Mesenchymal stem cell (in vitro differentiated cells and primary cell): ENCODE results near the gene ARHGEF16.

ENCODE experiments used
- DNase-seq: peaks from one replicate; pipeline ENCODE4 v3.0.0-alpha.2; 2013
- H2AFZ ChIP-seq: one replicate; pipeline ENCODE4 v1.6.1; 2013; ENCODE audit warnings: low read depth, mild to moderate bottlenecking, control low read depth, inconsistent platforms, low read length, moderate library complexity
- H2AK5ac ChIP-seq: 2 replicates; pipeline ENCODE4 v1.6.1; 2013; ENCODE audit warnings: low read length, moderate library complexity, mild to moderate bottlenecking, inconsistent platforms; ENCODE audit not compliant: severe bottlenecking
- H2BK120ac ChIP-seq: one replicate; pipeline ENCODE4 v1.6.1; 2013; ENCODE audit warnings: low read depth, mild to moderate bottlenecking, inconsistent platforms, low read length, moderate library complexity
- H2BK12ac ChIP-seq, 2 experiments: one replicate each; pipeline ENCODE4 v1.6.1; 2013; ENCODE audit warnings: inconsistent platforms in 2 of 2, low read length in 2 of 2, mild to moderate bottlenecking in 2 of 2, moderate library complexity in 2 of 2, control low read depth in 1 of 2
- H2BK15ac ChIP-seq: one replicate; pipeline ENCODE4 v1.6.1; 2013; ENCODE audit warnings: mild to moderate bottlenecking, low read depth, inconsistent platforms; ENCODE audit not compliant: poor library complexity, severe bottlenecking
- H2BK5ac ChIP-seq: 2 replicates; pipeline ENCODE4 v1.6.1; 2013; ENCODE audit warnings: low read depth, mild to moderate bottlenecking, low read length, control low read depth, inconsistent platforms; ENCODE audit not compliant: poor library complexity, severe bottlenecking
- H3K14ac ChIP-seq, 2 experiments: one replicate each; pipeline ENCODE4 v1.6.1; 2013; ENCODE audit warnings: inconsistent platforms in 2 of 2, low read length in 2 of 2, control low read depth in 1 of 2, mild to moderate bottlenecking in 1 of 2, moderate library complexity in 1 of 2
- H3K18ac ChIP-seq, 2 experiments: one replicate each; pipeline ENCODE4 v1.6.1; 2013; ENCODE audit warnings: inconsistent platforms in 2 of 2, low read length in 2 of 2, control low read depth in 1 of 2, low read depth in 1 of 2, mild to moderate bottlenecking in 1 of 2
- H3K23ac ChIP-seq, 2 experiments: one replicate each; pipeline ENCODE4 v1.6.1; 2013; ENCODE audit warnings: inconsistent platforms in 2 of 2, low read length in 2 of 2, mild to moderate bottlenecking in 2 of 2, moderate library complexity in 2 of 2, control low read depth in 1 of 2
- H3K27ac ChIP-seq: 2 replicates; pipeline ENCODE4 v1.5.1; 2013; ENCODE audit warnings: mild to moderate bottlenecking, moderate library complexity, low read length, control low read depth, inconsistent platforms; ENCODE audit not compliant: poor library complexity, severe bottlenecking
- H3K27me3 ChIP-seq, 2 experiments: 2 replicates each; pipeline versions ENCODE4 v1.6.1 to v1.7.0; 2013; ENCODE audit warnings: low read length in 2 of 2, mild to moderate bottlenecking in 2 of 2, moderate library complexity in 2 of 2, control low read depth in 1 of 2, inconsistent platforms in 1 of 2; ENCODE audit not compliant: control insufficient read depth in 1 of 2, insufficient read depth in 1 of 2
- H3K36me3 ChIP-seq, 2 experiments: 2 replicates each; pipeline versions ENCODE4 v1.6.1 to v1.7.0; 2013; ENCODE audit warnings: low read length in 2 of 2, control low read depth in 1 of 2, inconsistent platforms in 1 of 2, low read depth in 1 of 2, mild to moderate bottlenecking in 1 of 2; ENCODE audit not compliant: insufficient read depth in 2 of 2, control insufficient read depth in 1 of 2
- H3K4ac ChIP-seq, 2 experiments: one replicate each; pipeline ENCODE4 v1.6.1; 2013; ENCODE audit warnings: inconsistent platforms in 2 of 2, low read length in 2 of 2, mild to moderate bottlenecking in 2 of 2, moderate library complexity in 2 of 2, control low read depth in 1 of 2, low read depth in 1 of 2
- H3K4me1 ChIP-seq: 2 replicates; pipeline ENCODE4 v1.6.1; 2013; ENCODE audit warnings: low read depth, low read length, control low read depth; ENCODE audit not compliant: control insufficient read depth, insufficient read depth
- H3K4me2 ChIP-seq: 2 replicates; pipeline ENCODE4 v1.6.1; 2013; ENCODE audit warnings: low read length, mild to moderate bottlenecking, inconsistent platforms; ENCODE audit not compliant: poor library complexity, severe bottlenecking
- H3K4me3 ChIP-seq, 2 experiments: 2 replicates each; pipeline versions ENCODE4 v1.5.1 to v1.7.0; 2013; ENCODE audit warnings: low read length in 2 of 2, mild to moderate bottlenecking in 2 of 2, control low read depth in 1 of 2, low read depth in 1 of 2; ENCODE audit not compliant: insufficient read depth in 1 of 2
- H3K79me1 ChIP-seq: replicated peaks from 2 replicates; pipeline ENCODE4 v1.6.1; 2013; ENCODE audit warnings: mild to moderate bottlenecking, control low read depth, low read length, inconsistent platforms; ENCODE audit not compliant: poor library complexity, severe bottlenecking
- H3K9ac ChIP-seq: 2 replicates; pipeline ENCODE4 v1.7.0; 2013; ENCODE audit warnings: mild to moderate bottlenecking, low read length, moderate library complexity
- H3K9me3 ChIP-seq: 2 replicates; pipeline ENCODE4 v1.7.0; 2013; ENCODE audit warnings: mild to moderate bottlenecking, low read length; ENCODE audit not compliant: control insufficient read depth
- H4K8ac ChIP-seq: one replicate; pipeline ENCODE4 v1.6.1; 2013; ENCODE audit warnings: inconsistent platforms, mild to moderate bottlenecking, low read length, moderate library complexity
- H4K91ac ChIP-seq: one replicate; pipeline ENCODE4 v1.6.1; 2013; ENCODE audit warnings: mild to moderate bottlenecking, low read length, inconsistent platforms
- WGBS: methylation state at CpG from one replicate; pipeline ENCODE4 v1.1.7; 2013; ENCODE audit warnings: mixed read lengths; 5-methylcytosine and 5-hydroxymethylcytosine counted together

Gene ARHGEF16

DNA sequence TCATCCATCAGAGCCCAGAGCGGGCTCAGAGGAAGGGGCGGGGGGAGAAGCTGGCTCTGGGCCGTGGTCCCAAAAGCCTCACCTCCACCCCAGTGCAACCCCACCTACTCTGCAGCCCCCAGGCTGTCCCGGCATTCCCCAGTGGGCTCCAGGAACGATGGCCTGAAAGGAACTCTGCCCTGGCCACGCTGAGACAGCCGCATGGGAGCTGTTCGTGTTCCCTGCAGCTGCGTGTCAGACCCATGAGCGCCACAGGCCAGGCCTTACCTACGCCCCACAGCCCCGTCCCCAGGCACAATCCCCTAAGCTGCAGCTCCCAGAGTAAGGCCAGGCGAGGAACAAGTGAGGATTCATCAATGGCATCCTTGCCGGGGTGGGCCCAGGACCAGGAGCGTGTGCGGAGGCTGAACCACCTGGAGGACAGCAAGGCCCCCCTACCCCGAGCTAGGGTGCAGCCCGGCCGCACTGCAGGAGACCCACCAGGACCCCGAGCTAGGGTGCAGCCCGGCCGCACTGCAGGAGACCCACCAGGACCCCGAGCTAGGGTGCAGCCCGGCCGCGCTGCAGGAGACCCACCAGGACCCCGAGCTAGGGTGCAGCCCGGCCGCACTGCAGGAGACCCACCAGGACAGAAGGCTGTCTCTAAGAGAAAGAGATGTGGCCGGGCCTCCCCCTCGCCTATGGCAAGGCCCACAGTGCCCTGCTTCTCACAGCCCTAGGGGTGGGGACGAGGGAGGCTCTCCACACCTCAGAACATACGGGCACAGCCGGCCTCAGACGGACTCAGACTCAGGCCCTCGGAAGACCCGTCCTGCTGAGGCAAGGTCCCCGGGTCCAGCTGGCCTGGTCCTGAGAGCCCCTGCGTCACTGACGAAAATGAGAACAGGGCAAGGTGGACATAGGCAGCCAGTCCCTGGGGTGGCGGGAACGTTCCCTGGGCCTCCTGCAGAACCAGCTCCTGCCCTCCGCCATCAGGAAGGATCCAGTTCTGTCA lies 26.5 kb upstream of the ARHGEF16 start:
- no peaks in the 10 kb centered on the region for H3K79me1 ChIP-seq
- DNase-seq, result no peak
- H3K4me2 ChIP-seq, result no peak overlapping the region
- H2BK5ac ChIP-seq, result no peak overlapping the region
- no peak overlapping the region for H2AK5ac ChIP-seq
- H3K27me3 ChIP-seq, result peaks cover 9 to 30% of the 10 kb centered on the region in 2 experiments
- H4K8ac ChIP-seq, result no peak overlapping the region
- WGBS, result 88% methylated on average over 42 of the region's 43 CpGs
- H3K9me3 ChIP-seq, result no peaks in the 10 kb centered on the region
- no peak overlapping the region for H3K23ac ChIP-seq
- no peak overlapping the region for H3K27ac ChIP-seq
- no peak overlapping the region for H3K18ac ChIP-seq
- peaks cover 2% of the 10 kb centered on the region for H3K4me1 ChIP-seq
- H3K9ac ChIP-seq, result no peak overlapping the region
- peaks cover 0 to 8% of the 10 kb centered on the region in 2 experiments for H3K36me3 ChIP-seq
- peak overlapping the region; percentile 3 for H4K91ac ChIP-seq
- H2BK15ac ChIP-seq, result no peak overlapping the region
- no peak overlapping the region for H2BK120ac ChIP-seq
- no peak overlapping the region for H3K4me3 ChIP-seq
- H2AFZ ChIP-seq, result no peak overlapping the region
- no peak overlapping the region for H3K14ac ChIP-seq
- H2BK12ac ChIP-seq, result no peak overlapping the region
- H3K4ac ChIP-seq, result no peak overlapping the region

DNA sequence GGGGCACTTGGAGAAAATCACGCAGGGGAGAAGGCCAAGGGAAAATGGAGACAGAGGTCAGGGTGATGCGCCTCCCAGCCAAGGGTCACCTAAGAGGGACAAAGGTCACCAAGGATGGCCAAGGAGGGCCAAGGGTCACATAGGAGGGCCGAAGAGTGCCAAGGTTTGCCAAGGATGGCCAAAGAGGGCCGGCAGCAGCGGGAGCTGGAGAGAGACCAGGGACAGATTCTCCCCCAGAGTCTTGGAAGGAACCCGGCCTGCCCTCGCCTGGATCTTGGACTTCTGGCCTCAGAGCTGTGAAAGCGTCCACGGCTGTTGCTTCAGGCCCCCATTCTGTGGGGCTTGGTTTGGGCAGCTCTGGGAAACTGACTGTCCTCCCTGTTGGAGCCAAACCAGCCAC lies 25.6 kb upstream of the ARHGEF16 start:
- peaks cover 2% of the 10 kb centered on the region for H3K4me1 ChIP-seq
- no peak overlapping the region for H2BK12ac ChIP-seq
- H3K4me3 ChIP-seq, result no peak overlapping the region
- no peak overlapping the region for H2BK120ac ChIP-seq
- no peak overlapping the region for H3K9ac ChIP-seq
- no peaks in the 10 kb centered on the region for H3K79me1 ChIP-seq
- no peak overlapping the region for H3K14ac ChIP-seq
- no peak overlapping the region for H2AK5ac ChIP-seq
- H4K8ac ChIP-seq, result no peak overlapping the region
- peaks cover 0 to 8% of the 10 kb centered on the region in 2 experiments for H3K36me3 ChIP-seq
- H3K9me3 ChIP-seq, result no peaks in the 10 kb centered on the region
- no peak overlapping the region for H2BK5ac ChIP-seq
- no peak overlapping the region for H3K23ac ChIP-seq
- 83% methylated on average over 9 of the region's 9 CpGs for WGBS
- H2AFZ ChIP-seq, result no peak overlapping the region
- no peak overlapping the region for H3K18ac ChIP-seq
- no peak for DNase-seq
- H4K91ac ChIP-seq, result no peak overlapping the region
- H2BK15ac ChIP-seq, result no peak overlapping the region
- no peak overlapping the region for H3K27ac ChIP-seq
- no peak overlapping the region for H3K4ac ChIP-seq
- H3K27me3 ChIP-seq, result peaks cover 9 to 31% of the 10 kb centered on the region in 2 experiments
- H3K4me2 ChIP-seq, result no peak overlapping the region

DNA sequence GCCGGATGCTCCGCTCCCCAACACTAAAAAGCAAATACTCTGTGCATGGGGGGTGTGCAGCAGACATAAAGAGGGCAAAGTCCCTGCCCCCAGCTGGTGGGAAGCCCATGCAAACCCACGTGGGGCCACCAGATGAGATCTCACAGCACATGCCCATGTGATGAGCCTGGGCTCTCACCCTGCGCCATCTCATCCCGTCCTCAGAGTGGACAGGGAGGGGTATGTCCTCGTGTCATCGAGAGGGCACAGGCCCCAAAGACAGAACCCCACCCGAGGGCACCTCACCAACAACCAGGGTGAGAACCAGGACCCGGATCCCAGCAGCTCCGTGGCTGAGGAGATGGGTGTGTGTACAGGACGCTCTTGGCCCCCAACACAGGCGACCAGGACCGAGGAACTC lies 25.1 kb upstream of the ARHGEF16 start:
- DNase-seq, result no peak
- WGBS, result 88% methylated on average over 12 of the region's 13 CpGs

DNA sequence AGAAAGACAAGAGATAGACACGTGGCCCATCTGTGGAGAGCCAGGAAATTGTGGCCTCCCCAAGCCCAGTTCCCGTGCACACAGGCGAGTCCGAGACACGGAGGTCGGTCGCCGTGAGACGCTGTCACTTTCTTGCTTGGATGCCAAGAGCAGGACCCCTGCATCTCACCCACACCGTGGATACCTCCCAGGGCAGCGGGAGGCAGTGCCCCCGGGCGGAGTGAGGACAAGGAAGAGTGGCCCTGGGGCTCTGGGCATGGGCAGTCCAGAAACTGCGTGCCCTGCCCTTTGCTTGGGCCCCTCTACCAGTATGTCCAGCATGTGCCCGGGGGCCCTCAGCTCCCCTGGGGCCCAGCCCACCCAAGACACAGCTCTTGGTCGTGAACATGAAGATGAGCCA lies 24.7 kb upstream of the ARHGEF16 start:
- H3K4me1 ChIP-seq, result no peaks in the 10 kb centered on the region
- H2AK5ac ChIP-seq, result no peak overlapping the region
- no peak overlapping the region for H2BK120ac ChIP-seq
- no peak overlapping the region for H3K18ac ChIP-seq
- no peak overlapping the region for H3K27ac ChIP-seq
- no peaks in the 10 kb centered on the region for H3K9me3 ChIP-seq
- no peak overlapping the region for H2BK5ac ChIP-seq
- H2BK15ac ChIP-seq, result no peak overlapping the region
- H3K23ac ChIP-seq, result no peak overlapping the region
- H3K79me1 ChIP-seq, result no peaks in the 10 kb centered on the region
- no peak overlapping the region for H3K4ac ChIP-seq
- no peak for DNase-seq
- no peak overlapping the region for H3K9ac ChIP-seq
- H3K27me3 ChIP-seq, result peaks cover 3 to 28% of the 10 kb centered on the region in 2 experiments
- no peak overlapping the region for H4K91ac ChIP-seq
- no peak overlapping the region for H3K4me2 ChIP-seq
- H3K36me3 ChIP-seq, result peaks cover 0 to 8% of the 10 kb centered on the region in 2 experiments
- H3K14ac ChIP-seq, result no peak overlapping the region
- H2AFZ ChIP-seq, result no peak overlapping the region
- H4K8ac ChIP-seq, result no peak overlapping the region
- WGBS, result 87% methylated on average over 16 of the region's 16 CpGs
- H2BK12ac ChIP-seq, result no peak overlapping the region
- H3K4me3 ChIP-seq, result no peak overlapping the region

More for the DNA sequence above, 25.1 kb upstream of the ARHGEF16 start:
- Histone ChIP-seq H3K4me1 (peaks cover under 1% of the 10 kb centered on the region), H2BK12ac (no peak overlapping the region), H2BK15ac (no peak overlapping the region), H3K4me3 (no peak overlapping the region), H4K8ac (no peak overlapping the region), H3K27ac (no peak overlapping the region), H3K9ac (no peak overlapping the region), H3K14ac (no peak overlapping the region), H3K9me3 (no peaks in the 10 kb centered on the region), H3K79me1 (no peaks in the 10 kb centered on the region), H2AFZ (no peak overlapping the region), H3K27me3 (peaks cover 5 to 28% of the 10 kb centered on the region in 2 experiments), H2AK5ac (no peak overlapping the region), H2BK5ac (no peak overlapping the region), H4K91ac (no peak overlapping the region), H2BK120ac (no peak overlapping the region), H3K4ac (no peak overlapping the region), H3K36me3 (peaks cover 0 to 8% of the 10 kb centered on the region in 2 experiments), H3K23ac (no peak overlapping the region), H3K4me2 (no peak overlapping the region), H3K18ac (no peak overlapping the region)
